Measurements from ENCODE around the gene NR2F6.

The NR2F6 gene

GRCh38 chr19:17210296-17210695, 35.4 kb downstream of the NR2F6 start:
- Histone ChIP-seq H3K27ac (ENCODE audit: low read depth, low read length) (no peak overlapping the region), H3K36me3 (ENCODE audit: control insufficient read depth, insufficient read depth, low read length) (peaks cover 29% of the 10 kb centered on the region), H3K4me1 (ENCODE audit: control insufficient read depth, insufficient read depth, low read length) (peaks cover 3% of the 10 kb centered on the region)

GRCh38 chr19:17209126-17210036, 36.3 kb downstream of the NR2F6 start:
- H3K27me3 ChIP-seq (ENCODE audit: control insufficient read depth, insufficient read depth, low read length), result no peaks in the 10 kb centered on the region
- no peak overlapping the region for H3K9ac ChIP-seq (ENCODE audit: low read length)
- no peak overlapping the region for H3K4me3 ChIP-seq (ENCODE audit: low read length)
- H3K36me3 ChIP-seq (ENCODE audit: control insufficient read depth, insufficient read depth, low read length), result peaks cover 29% of the 10 kb centered on the region
- no peak overlapping the region for H3K27ac ChIP-seq (ENCODE audit: low read depth, low read length)
- H3K4me1 ChIP-seq (ENCODE audit: control insufficient read depth, insufficient read depth, low read length), result no peaks in the 10 kb centered on the region

More at GRCh38 chr19:17210296-17210695, 35.4 kb downstream of the NR2F6 start:
- Histone ChIP-seq H3K9ac (ENCODE audit: low read length) (no peak overlapping the region), H3K27me3 (ENCODE audit: control insufficient read depth, insufficient read depth, low read length) (no peaks in the 10 kb centered on the region), H3K4me3 (ENCODE audit: low read length) (no peak overlapping the region)

GRCh38 chr19:17206736-17207581, 38.8 kb downstream of the NR2F6 start:
- Histone ChIP-seq H3K36me3 (ENCODE audit: control insufficient read depth, insufficient read depth, low read length) (peaks cover 38% of the 10 kb centered on the region), H3K4me1 (ENCODE audit: control insufficient read depth, insufficient read depth, low read length) (no peaks in the 10 kb centered on the region), H3K4me3 (ENCODE audit: low read length) (no peak overlapping the region), H3K27me3 (ENCODE audit: control insufficient read depth, insufficient read depth, low read length) (no peaks in the 10 kb centered on the region), H3K9ac (ENCODE audit: low read length) (no peak overlapping the region), H3K27ac (ENCODE audit: low read depth, low read length) (no peak overlapping the region)

GRCh38 chr19:17205237-17206140, 40.2 kb downstream of the NR2F6 start:
- Histone ChIP-seq H3K27ac (ENCODE audit: low read depth, low read length) (no peak overlapping the region), H3K4me3 (ENCODE audit: low read length) (no peak overlapping the region), H3K4me1 (ENCODE audit: control insufficient read depth, insufficient read depth, low read length) (no peaks in the 10 kb centered on the region), H3K9ac (ENCODE audit: low read length) (no peak overlapping the region), H3K27me3 (ENCODE audit: control insufficient read depth, insufficient read depth, low read length) (no peaks in the 10 kb centered on the region), H3K36me3 (ENCODE audit: control insufficient read depth, insufficient read depth, low read length) (peaks cover 42% of the 10 kb centered on the region)

- Histone ChIP-seq H3K4me3 (ENCODE audit: low read length) (no peak overlapping the region), H3K36me3 (ENCODE audit: control insufficient read depth, insufficient read depth, low read length) (peaks cover 35% of the 10 kb centered on the region), H3K9ac (ENCODE audit: low read length) (no peak overlapping the region), H3K27ac (ENCODE audit: low read depth, low read length) (no peak overlapping the region), H3K4me1 (ENCODE audit: control insufficient read depth, insufficient read depth, low read length) (no peaks in the 10 kb centered on the region), H3K27me3 (ENCODE audit: control insufficient read depth, insufficient read depth, low read length) (no peaks in the 10 kb centered on the region)
Measured at GRCh38 chr19:17202713-17203112, 43.0 kb downstream of the NR2F6 start.

- H3K27me3 ChIP-seq (ENCODE audit: control insufficient read depth, insufficient read depth, low read length), result no peaks in the 10 kb centered on the region
- no peak overlapping the region for H3K9ac ChIP-seq (ENCODE audit: low read length)
- H3K27ac ChIP-seq (ENCODE audit: low read depth, low read length), result no peak overlapping the region
- no peaks in the 10 kb centered on the region for H3K4me1 ChIP-seq (ENCODE audit: control insufficient read depth, insufficient read depth, low read length)
- H3K36me3 ChIP-seq (ENCODE audit: control insufficient read depth, insufficient read depth, low read length), result peaks cover 37% of the 10 kb centered on the region
- no peak overlapping the region for H3K4me3 ChIP-seq (ENCODE audit: low read length)
Measured at GRCh38 chr19:17202249-17202648, 43.5 kb downstream of the NR2F6 start.

- no peak overlapping the region for H3K9ac ChIP-seq (ENCODE audit: low read length)
- H3K4me1 ChIP-seq (ENCODE audit: control insufficient read depth, insufficient read depth, low read length), result no peaks in the 10 kb centered on the region
- H3K36me3 ChIP-seq (ENCODE audit: control insufficient read depth, insufficient read depth, low read length), result peaks cover 33% of the 10 kb centered on the region
- no peak overlapping the region for H3K27ac ChIP-seq (ENCODE audit: low read depth, low read length)
- no peaks in the 10 kb centered on the region for H3K27me3 ChIP-seq (ENCODE audit: control insufficient read depth, insufficient read depth, low read length)
- no peak overlapping the region for H3K4me3 ChIP-seq (ENCODE audit: low read length)
Measured at GRCh38 chr19:17200408-17201079, 45.2 kb downstream of the NR2F6 start.

- Histone ChIP-seq H3K27ac (ENCODE audit: low read depth, low read length) (no peak overlapping the region), H3K4me3 (ENCODE audit: low read length) (no peak overlapping the region), H3K36me3 (ENCODE audit: control insufficient read depth, insufficient read depth, low read length) (peaks cover 47% of the 10 kb centered on the region), H3K4me1 (ENCODE audit: control insufficient read depth, insufficient read depth, low read length) (no peaks in the 10 kb centered on the region), H3K9ac (ENCODE audit: low read length) (no peak overlapping the region), H3K27me3 (ENCODE audit: control insufficient read depth, insufficient read depth, low read length) (no peaks in the 10 kb centered on the region)
Measured at GRCh38 chr19:17197666-17198065, 48.1 kb downstream of the NR2F6 start.

- H3K27ac ChIP-seq (ENCODE audit: low read depth, low read length), result no peak overlapping the region
- no peaks in the 10 kb centered on the region for H3K27me3 ChIP-seq (ENCODE audit: control insufficient read depth, insufficient read depth, low read length)
- H3K9ac ChIP-seq (ENCODE audit: low read length), result no peak overlapping the region
- H3K36me3 ChIP-seq (ENCODE audit: control insufficient read depth, insufficient read depth, low read length), result peaks cover 42% of the 10 kb centered on the region
- H3K4me1 ChIP-seq (ENCODE audit: control insufficient read depth, insufficient read depth, low read length), result no peaks in the 10 kb centered on the region
- H3K4me3 ChIP-seq (ENCODE audit: low read length), result no peak overlapping the region
Measured at GRCh38 chr19:17196610-17197009, 49.1 kb downstream of the NR2F6 start.

- H3K27ac ChIP-seq (ENCODE audit: low read depth, low read length), result no peak overlapping the region
- no peak overlapping the region for H3K9ac ChIP-seq (ENCODE audit: low read length)
- no peaks in the 10 kb centered on the region for H3K27me3 ChIP-seq (ENCODE audit: control insufficient read depth, insufficient read depth, low read length)
- peaks cover 43% of the 10 kb centered on the region for H3K36me3 ChIP-seq (ENCODE audit: control insufficient read depth, insufficient read depth, low read length)
- H3K4me1 ChIP-seq (ENCODE audit: control insufficient read depth, insufficient read depth, low read length), result no peaks in the 10 kb centered on the region
- no peak overlapping the region for H3K4me3 ChIP-seq (ENCODE audit: low read length)
Measured at GRCh38 chr19:17195106-17195505, 50.6 kb downstream of the NR2F6 start.

GRCh38 chr19:17194608-17195007, 51.1 kb downstream of the NR2F6 start:
- Histone ChIP-seq H3K27me3 (ENCODE audit: control insufficient read depth, insufficient read depth, low read length) (no peaks in the 10 kb centered on the region), H3K9ac (ENCODE audit: low read length) (no peak overlapping the region), H3K4me3 (ENCODE audit: low read length) (no peak overlapping the region), H3K36me3 (ENCODE audit: control insufficient read depth, insufficient read depth, low read length) (peaks cover 44% of the 10 kb centered on the region), H3K4me1 (ENCODE audit: control insufficient read depth, insufficient read depth, low read length) (no peaks in the 10 kb centered on the region), H3K27ac (ENCODE audit: low read depth, low read length) (no peak overlapping the region)

Measured in rectal smooth muscle tissue (tissue), 1 donor.